ENCODE results near the gene PRICKLE2.

The PRICKLE2 gene

DNA sequence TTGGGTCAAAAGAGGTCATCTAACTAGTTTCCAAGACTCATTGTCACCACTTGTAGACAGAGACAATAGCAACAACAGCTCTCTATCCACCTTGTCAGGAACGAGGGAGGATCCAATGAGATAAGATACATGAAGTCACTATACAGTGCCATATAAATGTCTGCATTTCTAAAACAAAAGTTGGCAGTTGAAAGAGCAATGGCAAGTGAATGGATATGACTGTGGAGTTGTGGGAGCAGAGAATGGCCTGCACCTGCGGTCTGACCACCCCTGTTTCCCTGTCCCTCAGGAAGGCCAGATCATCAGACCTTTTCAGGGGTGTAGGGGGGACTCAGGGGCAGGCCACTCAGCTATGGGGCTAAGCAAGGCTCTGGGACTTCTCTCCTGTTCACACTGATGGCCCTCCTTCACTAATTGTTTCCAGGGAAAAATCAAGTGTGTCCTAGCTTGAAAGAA is 161.3 kb downstream of the PRICKLE2 start:
- TF ChIP-seq GATA3 (IDR thresholded peaks at IDR 0.05; ENCODE audit: low read depth, low read length), result no peak
- no peak for TF ChIP-seq GATA2 (IDR thresholded peaks at IDR 0.05; ENCODE audit: low read depth, low read length)

- TF ChIP-seq GATA3 (IDR thresholded peaks at IDR 0.05; ENCODE audit: low read depth, low read length) (no peak), GATA2 (IDR thresholded peaks at IDR 0.05; ENCODE audit: low read depth, low read length) (no peak)
Observed at GRCh38 chr3:64063207-64063982, 161.9 kb downstream of the PRICKLE2 start.

- TF ChIP-seq GATA2 (IDR thresholded peaks at IDR 0.05; ENCODE audit: low read depth, low read length) (no peak), GATA3 (IDR thresholded peaks at IDR 0.05; ENCODE audit: low read depth, low read length) (no peak)
Observed at GRCh38 chr3:64061628-64062027, 163.6 kb downstream of the PRICKLE2 start.

DNA sequence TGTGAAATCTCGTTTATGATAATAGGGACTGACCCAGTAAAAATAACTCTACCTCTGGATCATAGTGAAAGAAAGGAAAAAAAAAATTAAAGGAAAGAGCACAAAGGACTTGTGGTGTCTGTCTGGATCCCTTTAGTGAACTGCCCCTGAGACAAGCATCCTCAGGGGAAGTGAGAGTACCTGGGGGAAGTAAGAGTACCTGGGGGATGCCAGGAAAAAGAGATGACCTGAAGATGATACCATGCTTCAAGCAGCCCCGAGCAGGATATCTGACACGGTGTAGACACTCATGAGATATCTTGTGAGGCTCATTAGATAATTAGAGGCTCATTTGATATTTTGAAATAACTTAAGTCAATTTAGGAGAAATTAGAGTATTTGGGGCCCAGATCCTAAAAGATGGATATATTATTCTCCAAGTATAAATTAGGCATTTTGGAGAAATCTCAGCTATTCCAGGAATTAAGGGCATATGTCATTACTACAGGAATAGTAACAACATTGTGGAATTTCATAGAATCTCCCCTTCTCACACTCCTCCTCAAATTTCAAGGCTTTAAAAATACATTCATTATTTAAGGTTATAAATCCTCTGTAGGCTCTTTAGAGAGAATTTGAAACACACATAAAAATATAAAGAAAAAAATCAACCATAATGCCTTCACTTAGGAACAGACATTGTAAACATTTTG is 165.6 kb downstream of the PRICKLE2 start:
- TF ChIP-seq GATA3 (IDR thresholded peaks at IDR 0.05; ENCODE audit: low read depth, low read length), result no peak
- no peak for TF ChIP-seq GATA2 (IDR thresholded peaks at IDR 0.05; ENCODE audit: low read depth, low read length)

DNA sequence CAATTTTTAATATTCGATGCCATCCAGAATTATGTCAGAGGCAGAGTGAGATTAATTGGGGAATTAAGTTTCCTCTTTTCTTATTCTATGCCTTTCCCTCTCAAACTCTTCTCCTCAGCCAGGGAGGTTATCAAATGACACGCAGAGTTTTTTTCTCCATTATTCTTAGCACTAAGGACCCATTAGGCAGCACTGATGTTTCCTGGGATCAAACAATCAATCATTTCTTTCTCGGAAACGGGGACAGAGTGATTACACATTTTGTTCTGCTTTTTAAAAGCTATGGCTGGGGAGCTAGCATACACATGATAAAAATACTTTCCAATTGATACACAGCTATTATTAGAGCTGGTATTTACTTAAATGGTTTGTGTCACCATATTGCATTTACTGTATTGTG is 166.7 kb downstream of the PRICKLE2 start:
- TF ChIP-seq GATA2 (IDR thresholded peaks at IDR 0.05; ENCODE audit: low read depth, low read length), result no peak
- TF ChIP-seq GATA3 (IDR thresholded peaks at IDR 0.05; ENCODE audit: low read depth, low read length), result no peak

- no peak for TF ChIP-seq GATA2 (IDR thresholded peaks at IDR 0.05; ENCODE audit: low read depth, low read length)
- no peak for TF ChIP-seq GATA3 (IDR thresholded peaks at IDR 0.05; ENCODE audit: low read depth, low read length)
Observed at GRCh38 chr3:64057231-64057630, 168.0 kb downstream of the PRICKLE2 start.

DNA sequence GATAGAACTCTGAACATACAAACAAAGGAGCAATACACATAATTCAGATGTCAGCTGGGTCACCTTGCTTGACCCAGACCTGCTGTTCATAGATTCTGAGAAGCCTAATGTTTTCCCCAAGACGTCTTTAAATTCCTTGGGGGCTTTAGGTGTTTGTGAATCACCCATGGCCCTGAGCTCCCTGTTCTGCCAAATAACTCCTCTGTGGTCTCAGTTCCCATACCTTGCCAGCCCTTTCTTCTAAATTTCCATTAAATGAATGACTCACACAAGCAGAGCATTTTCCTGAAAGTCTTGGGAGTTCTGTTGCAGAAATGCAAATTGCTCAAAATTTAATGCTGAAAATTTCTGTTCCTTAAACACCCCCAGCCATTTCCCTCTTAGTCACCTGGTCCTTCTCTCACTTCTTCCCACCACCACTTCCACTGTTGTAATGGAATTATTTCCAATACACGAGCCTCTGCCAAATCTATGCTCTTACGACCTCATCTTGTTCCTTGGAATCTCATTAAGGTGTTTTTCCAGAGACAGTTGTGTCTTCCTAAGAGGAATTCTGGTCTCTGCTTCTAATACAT is 168.6 kb downstream of the PRICKLE2 start:
- TF ChIP-seq GATA3 (IDR thresholded peaks at IDR 0.05; ENCODE audit: low read depth, low read length) (no peak), GATA2 (IDR thresholded peaks at IDR 0.05; ENCODE audit: low read depth, low read length) (no peak)

DNA sequence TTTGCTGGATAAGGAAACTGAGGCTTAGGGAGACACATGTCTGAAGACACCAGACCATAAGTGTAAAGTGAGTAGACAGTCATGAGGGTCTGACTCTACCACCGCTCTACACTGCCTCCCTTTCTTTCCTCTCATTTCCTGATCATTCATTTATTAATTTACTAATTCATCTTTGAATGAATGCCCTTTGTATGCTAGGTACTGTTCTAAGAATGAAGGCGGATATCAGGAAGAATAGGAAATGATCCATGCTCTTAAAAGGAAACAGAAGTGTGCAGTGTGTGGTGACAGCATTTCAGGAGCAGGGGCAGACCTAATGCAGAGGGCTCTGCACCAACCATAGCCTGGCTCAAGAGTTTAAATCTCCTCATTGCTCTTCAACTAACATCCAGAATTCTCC is 170.2 kb downstream of the PRICKLE2 start:
- no peak for TF ChIP-seq GATA3 (IDR thresholded peaks at IDR 0.05; ENCODE audit: low read depth, low read length)
- TF ChIP-seq GATA2 (IDR thresholded peaks at IDR 0.05; ENCODE audit: low read depth, low read length), result no peak

GRCh38 chr3:64054488-64054887 is 170.8 kb downstream of the PRICKLE2 start:
- TF ChIP-seq GATA3 (IDR thresholded peaks at IDR 0.05; ENCODE audit: low read depth, low read length) (no peak), GATA2 (IDR thresholded peaks at IDR 0.05; ENCODE audit: low read depth, low read length) (no peak)

DNA sequence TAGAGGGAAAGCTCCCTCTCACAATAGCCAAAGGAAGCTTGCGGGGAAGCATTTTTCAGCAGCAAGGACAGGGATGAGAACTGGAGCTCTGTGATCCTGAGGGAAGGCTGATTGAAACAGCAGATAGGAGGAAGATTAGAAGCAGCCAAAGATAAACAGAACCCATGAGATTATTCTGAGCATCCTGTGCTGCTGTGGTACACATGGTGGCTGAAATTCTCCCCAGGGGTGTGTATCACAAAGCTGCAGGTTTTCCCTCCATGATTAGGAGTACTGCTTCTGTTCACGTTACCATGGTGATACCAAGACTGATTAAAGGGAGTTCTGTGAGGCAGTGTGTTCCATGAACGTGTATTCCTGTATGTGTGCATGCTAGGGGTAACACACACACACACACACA is 171.7 kb downstream of the PRICKLE2 start:
- peak; percentile 97 for TF ChIP-seq GATA2 (IDR thresholded peaks at IDR 0.05; ENCODE audit: low read depth, low read length)
- peak; percentile 89 for TF ChIP-seq GATA3 (IDR thresholded peaks at IDR 0.05; ENCODE audit: low read depth, low read length)

GRCh38 chr3:64053117-64053516 is 172.1 kb downstream of the PRICKLE2 start:
- TF ChIP-seq GATA2 (IDR thresholded peaks at IDR 0.05; ENCODE audit: low read depth, low read length) (no peak), GATA3 (IDR thresholded peaks at IDR 0.05; ENCODE audit: low read depth, low read length) (no peak)

DNA sequence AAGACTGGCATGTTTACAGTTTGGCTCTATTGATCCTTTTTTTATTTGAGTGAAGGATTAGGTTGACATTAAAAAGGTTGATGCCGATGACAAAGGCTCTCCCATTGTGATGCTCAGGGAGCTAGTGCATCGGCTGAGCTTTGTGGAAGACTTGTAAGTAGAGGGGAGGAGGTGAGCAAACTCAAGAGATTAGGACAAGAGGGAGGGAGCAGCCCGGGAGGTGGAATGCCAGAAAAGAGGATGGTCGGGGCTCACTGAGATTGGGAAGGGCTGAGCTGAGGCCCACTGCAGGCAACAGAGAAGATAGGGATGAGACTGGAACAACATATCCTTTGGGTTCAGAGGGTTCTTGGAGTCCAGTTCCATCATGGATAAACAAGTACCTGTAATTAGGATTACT is 175.4 kb downstream of the PRICKLE2 start:
- no peak for TF ChIP-seq GATA3 (IDR thresholded peaks at IDR 0.05; ENCODE audit: low read depth, low read length)
- no peak for TF ChIP-seq GATA2 (IDR thresholded peaks at IDR 0.05; ENCODE audit: low read depth, low read length)

- no peak for TF ChIP-seq GATA3 (IDR thresholded peaks at IDR 0.05; ENCODE audit: low read depth, low read length)
Observed at GRCh38 chr3:64049136-64049535, 176.1 kb downstream of the PRICKLE2 start.

GRCh38 chr3:64048631-64049061 is 176.6 kb downstream of the PRICKLE2 start:
- no peak for TF ChIP-seq GATA2 (IDR thresholded peaks at IDR 0.05; ENCODE audit: low read depth, low read length)
- TF ChIP-seq GATA3 (IDR thresholded peaks at IDR 0.05; ENCODE audit: low read depth, low read length), result no peak

- TF ChIP-seq GATA3 (IDR thresholded peaks at IDR 0.05; ENCODE audit: low read depth, low read length) (no peak), GATA2 (IDR thresholded peaks at IDR 0.05; ENCODE audit: low read depth, low read length) (no peak)
Observed at GRCh38 chr3:64047787-64048186, 177.5 kb downstream of the PRICKLE2 start.
